Measurements from ENCODE around the gene LNX2.

Gene LNX2

DNA sequence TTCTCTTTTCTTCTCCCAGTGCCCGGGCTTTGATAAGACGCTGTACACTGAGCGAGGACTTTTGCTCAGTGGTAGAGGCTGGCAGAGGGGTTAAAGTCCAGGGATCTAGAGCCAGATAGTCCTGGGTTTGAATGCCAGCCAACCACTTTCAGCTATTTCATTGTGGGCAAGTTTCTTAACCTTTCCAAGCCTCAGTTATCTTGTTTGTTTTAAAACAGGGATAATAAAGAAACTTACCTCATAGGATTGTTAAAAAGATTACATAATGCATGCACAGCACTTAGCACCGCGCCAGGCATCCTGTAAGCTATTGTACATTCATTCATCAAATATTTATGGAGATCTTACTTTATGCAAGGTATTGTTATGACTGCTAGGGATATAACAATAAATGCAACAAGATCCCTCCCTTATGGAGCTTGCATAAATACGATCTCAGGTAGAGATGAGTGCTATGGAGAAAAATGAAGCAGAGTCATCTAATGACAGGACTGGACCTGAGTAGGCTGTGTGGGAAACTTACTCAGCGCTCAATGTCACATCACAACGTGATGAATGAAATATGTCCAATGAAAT, 70.8 kb downstream of the LNX2 start:
- no peak for DNase-seq

DNA sequence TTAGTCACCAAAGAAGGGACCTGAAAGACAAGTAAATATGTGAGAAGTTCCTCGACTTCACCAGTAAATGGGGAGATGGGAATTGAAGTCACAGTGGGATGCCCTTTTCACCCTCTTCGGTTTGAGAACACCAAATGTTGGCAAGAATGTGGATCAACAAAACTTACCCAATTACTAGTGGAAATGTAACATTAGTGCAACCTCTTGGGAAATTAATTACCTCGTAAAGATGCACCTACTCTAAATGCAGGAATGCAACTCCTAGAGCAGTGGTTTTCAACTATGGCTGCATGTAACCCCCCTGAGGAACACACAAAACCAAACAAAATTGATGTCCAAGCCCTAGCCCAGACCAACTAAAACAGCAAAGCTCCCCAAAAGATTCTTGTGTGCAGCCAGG, 78.1 kb downstream of the LNX2 start:
- DNase-seq: no peak

DNA sequence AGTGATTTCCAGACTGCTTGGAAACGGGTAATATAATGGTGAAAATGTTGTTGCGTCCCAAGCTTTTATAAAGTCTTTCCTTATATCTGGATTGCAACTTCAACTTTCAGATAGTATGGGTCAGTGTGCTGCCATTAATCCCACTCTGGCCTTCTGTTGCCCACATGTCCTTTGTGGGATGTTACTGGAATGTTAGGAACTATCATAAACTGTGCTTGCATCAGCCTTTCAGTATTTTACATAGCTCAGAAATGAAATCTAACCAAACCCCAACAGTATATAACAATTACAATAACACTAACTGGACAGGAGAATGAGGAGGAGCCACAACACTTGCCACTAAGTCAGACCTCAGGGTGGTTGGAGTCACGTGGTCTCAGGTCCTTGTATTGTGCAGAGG, 78.9 kb downstream of the LNX2 start:
- DNase-seq: no peak

DNA sequence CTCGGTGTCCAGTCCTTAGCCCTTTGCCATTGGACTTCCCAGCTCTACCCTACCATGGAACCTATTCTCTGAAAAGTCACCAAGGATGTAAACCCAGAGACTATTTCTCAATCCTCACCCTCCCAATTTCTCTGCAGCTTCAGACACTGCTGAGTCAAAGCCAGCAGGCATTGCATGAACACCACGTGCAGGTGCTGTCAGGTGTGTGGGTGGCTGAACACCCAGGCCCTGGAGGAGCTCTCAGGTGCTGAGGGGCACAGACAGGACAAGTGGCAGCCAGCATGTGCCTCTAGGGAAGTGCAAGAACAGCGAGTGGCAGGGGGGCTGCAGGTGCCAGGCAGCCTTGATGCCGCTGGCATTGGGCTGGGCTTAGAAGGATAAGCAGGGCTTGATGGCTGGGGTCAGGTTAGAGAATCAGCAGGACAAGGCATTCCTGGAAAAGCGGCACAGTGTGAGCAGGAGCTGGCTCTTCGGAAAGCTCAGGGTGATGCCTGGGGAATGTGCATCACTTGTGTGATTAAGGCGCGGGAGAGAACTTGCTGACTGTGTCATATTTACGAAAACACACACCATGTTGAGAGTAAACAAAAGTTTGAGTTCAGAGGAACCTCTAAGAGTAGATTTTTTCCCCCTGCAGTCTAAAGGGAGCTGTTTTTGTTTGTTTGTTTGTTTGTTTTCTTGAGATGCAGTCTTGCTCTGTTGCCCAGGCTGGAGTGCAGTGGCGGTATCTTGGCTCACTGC, 83.8 kb downstream of the LNX2 start:
- DNase-seq: no peak

DNA sequence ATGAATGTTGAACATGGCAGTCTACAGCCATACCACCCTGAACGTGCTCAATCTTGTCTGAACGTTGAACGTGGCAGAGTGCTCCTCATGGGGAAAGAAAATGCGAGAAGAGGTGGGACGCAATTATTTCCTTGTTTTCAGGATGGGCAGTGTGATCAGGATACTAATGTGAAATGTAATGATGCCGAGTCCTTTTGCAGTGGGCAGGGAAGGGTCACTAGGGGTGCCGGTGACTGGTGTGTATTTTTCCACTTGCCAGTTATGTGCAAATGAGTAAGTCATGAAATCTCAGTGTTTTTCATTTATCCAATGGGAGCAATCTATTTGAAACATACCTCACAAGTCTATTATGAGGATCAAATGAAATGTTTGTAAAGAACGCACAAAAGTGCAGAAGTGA, 84.8 kb downstream of the LNX2 start:
- DNase-seq: no peak

DNA sequence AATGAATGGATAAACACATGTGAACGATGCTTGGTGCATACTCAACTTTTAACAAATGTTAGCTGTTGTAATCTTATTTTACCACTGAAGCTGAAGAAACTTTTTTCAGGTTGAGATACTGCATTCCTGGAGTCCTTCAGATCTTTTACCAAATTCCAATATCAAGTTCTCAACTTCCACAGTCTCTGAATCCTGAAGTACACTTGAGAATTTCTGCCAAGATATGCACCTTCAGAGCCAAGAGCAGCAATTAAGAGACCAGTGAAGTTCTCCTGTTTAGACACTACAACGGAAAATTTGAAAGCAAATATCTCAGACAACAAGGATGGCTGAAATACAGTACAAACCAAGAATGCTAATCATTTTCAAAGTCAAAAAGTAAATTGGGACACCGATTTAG, 85.3 kb downstream of the LNX2 start:
- DNase-seq: no peak

DNA sequence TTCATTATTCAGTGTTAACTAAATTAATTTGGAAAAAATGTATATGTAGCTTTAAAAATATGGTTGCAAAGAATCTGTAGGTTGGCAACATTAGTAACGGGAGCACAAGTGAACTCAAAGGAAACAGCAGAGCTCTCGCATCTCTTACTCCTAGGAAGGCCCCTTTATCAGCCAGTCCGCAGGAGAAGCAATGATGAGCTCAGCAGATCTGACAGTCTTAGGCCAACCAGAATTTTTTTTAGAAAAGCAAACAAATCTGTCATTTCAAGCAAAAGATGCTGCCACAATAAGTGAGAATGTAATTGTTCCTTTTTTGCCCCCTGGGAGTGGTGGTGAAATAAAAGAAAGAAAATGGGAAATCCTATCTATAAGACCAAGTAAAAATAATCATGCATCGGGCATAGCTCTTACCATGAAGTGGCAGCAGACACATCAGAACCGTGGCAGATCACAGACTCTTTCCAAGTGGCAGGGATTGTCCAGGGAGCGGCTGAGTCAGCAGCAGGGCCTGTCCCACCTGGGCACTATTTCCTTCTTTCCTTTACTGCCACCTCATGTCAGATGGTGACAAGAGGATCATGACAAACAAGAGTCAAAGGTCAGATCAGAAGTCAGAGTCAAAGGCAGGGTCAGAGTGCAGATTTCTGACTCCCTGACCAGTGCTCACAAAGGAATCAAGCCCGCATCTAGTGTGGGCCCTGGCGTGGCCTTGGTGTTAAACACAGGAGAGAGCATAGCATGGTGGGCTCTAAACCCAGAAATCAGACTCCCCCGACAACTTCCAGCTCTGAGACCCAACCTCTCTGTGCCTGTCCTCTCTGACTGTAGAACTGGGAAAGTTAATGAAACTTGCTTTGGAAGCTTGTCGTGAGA, 86.0 kb downstream of the LNX2 start:
- no peak for DNase-seq

DNA sequence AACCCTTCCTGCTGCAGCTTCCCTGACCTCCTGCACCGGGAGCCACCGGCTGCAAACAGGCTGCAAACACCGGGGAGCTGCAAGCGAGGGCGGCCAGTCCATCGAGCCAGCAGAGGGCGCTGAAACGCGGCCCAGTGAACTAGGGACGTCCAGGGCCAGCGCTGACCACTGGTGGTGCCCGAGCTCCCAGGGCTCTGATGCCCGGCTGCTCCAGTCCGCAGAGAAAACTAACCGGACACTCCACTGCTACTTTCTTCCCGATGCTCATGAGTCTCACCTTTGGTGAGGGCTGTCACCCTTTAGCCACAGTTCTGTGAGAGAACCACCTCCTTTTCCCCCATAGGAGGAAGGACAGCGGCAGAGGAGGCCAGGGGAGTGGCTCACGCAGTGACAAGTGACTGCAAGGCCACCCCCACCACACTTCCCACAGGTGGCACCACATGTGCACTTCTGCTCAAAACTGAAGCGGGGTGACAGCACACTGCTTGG, 87.1 kb downstream of the LNX2 start:
- DNase-seq: peak in 1 of 2 experiments; percentile 22

DNA sequence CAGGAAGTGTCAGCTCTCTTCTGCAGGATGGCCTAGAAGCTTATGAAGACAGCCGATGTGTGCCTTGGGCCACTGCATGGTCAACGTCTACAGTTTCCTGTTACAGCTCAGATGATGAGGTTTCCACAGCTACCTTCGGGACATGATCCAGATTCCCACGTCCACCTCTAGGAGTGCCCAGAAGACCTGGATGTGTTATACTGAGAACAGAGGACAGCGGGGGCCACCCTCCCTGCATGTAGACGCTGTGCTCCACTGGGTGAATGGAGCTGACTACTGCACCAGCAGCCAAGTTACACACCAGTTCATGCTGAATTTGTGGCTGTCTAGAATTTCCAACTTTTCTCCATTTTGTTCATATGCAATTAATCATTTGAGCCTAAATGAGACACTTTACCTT, 91.4 kb downstream of the LNX2 start:
- no peak for DNase-seq

DNA sequence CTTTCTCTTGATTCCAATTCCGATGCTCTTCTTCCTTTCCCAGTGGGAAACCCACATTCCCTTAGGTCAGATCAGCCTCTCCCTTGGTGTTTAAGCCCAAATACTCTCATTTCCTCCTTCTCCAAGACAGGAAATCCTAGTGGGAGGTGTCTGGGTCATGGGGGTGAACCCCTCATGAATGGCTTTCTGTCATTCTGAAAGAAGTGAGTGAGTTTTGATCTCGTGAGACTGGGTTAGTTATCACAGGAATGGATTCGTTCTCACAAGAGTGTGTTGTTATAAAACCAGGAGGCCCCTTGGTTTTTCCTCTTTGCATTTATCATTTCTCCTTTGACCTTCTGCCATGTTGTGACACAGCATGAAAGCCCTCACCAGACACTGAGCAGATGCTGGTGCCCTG, 93.8 kb downstream of the LNX2 start:
- DNase-seq: no peak

DNA sequence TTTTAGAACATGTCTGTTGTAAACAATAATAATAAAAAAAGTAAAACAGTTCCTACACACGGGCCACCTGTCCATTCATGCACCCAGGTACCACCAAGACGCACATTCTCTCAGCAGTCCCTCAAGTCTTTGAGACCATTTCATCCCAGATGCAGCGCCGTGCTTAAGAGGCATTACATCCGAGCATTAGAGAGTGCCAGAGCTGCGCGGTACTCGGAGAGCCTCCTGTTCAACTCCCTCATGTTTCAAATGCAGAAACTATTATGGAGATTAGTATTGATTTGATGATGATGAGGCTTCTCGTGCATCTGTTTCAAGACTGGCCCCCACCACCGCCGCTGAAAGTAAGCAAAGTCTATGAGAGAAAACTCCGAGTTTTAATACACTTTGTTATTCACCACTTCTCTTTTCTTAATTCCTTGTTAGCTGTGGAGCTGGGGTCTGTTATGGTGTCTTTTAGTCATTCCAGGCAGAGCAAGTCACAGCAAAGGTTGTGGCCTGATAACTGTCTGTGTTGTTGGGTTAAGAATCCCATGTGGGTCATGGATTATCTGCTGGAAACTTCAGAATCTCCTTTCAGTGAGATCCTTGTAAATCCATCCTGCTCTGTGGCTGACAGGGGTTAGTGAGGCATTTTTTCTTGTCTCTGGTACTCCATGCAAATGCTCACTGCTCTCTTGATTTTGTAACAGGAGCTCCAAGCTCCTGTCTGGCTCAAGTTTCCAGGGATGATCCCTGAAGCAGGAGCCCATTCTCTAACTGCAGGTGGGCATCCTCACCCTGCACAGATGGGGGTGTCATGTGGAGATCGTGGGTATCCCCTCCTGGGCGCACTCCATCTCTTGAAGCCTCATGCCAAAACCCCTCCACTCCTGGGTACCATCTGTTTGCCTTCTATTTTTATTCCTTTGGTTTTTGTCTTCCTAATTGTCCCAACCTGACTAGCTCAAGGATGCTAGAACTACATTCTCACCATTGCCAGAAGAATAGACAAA, 95.1 kb downstream of the LNX2 start:
- DNase-seq: no peak

DNA sequence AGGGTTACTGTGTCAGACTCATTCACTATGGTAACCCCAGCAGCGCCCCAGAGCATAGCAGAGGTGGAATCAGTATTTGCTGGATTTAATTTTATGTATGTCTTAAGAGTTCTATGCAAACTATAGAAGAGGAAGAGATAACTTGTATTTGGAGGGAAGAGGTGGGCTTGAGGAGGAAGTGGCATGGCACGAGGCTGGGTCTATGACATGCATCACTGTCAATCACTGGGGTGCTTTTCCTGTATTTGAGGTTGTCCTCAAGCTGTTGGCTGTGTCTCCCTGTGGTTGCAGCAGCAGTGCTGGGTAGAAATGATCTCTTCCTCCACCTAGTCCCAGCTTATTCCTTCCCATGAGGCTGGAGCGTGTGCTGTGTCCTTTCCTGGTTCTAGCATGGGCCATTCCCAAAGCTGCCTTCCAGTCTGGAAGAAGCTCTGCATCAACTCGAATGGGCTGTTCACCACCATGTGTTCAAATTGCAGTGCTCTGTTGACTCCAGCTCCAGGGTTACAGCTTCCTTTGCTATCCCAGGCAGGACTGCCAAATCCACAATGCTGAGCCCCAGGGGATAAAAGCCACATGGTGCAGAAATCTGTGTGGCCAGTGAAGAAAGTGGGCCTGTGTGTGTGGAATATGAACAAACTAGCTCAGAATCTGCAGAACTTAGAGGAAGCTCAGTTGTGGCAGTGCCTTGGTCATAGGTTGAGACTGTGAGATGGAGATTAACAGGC, 96.8 kb downstream of the LNX2 start:
- DNase-seq: no peak

DNA sequence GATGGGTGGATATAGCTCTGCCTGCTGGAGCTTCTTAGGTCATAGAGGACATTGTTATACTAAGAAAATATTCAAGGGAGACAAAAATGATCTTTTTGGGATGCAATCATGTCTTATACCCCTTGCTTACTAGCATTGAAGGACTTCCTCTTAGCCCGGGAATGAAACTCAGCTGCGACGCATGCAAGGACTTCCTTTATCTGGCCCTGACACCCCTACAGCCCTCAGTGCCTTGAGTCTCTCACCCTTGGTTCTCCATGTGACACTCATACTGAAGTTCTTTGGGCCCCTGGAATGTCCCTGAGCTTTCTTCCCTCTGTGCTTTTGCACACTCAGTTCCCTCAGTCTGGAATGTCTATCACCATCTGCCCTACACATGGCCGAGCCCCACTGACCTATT, 97.5 kb downstream of the LNX2 start:
- no peak for DNase-seq

DNA sequence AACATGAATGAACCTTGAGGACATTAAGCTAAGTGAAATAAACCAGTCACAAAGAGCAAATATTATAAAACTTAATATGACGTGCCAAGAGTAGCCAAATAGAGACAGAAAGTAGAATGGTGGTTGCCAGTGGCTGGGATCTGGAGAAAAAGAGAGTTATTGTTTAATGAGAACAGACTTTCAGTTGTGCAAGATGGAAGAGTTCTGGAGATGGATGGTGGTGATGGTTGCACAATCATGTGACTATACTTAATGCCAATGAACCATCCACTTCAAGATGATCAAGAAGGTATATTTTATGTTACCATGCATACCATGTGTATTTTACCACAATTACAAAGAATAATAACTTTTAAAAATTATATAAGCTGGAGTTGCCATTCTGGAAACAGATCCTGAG, 104.2 kb downstream of the LNX2 start:
- no peak for DNase-seq

DNA sequence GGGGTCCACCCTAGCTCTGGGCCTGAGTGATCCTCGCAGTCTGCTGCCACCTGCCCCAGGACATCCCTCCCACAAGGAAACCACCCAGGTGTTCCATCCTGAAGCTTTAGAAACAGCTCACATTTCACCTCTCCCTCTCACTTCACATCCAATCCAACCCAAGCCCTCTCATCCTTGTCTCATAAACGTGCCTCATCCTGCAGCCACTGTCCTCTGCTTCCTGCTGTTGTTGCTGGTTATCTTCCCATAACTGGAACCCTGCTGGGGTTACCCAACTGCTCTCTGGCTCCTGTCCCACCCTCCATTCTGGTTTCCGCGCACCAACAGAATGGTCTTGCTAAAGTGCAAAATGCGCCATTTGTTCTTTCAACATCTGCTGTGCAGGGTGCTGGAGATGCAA, 110.2 kb downstream of the LNX2 start:
- DNase-seq: no peak

DNA sequence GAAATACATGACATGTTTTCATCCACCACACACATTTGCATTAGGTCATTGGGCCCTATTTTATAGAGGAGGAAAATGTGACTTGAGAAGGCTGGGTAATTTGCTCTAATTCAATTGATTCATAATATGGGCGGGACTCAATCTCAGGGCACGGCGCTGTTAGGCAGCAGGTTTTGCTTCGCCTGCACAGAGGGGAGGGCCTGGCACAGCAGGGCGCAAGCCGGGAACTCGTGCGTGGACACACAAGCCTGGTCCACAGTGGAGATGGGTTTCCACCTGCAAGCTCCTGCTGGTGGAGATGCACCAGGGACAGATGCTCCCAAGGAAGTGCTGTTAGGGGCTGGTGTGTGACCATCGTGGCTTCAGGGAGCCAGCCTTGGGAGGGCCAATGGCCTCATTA, 111.5 kb downstream of the LNX2 start:
- no peak for DNase-seq

DNA sequence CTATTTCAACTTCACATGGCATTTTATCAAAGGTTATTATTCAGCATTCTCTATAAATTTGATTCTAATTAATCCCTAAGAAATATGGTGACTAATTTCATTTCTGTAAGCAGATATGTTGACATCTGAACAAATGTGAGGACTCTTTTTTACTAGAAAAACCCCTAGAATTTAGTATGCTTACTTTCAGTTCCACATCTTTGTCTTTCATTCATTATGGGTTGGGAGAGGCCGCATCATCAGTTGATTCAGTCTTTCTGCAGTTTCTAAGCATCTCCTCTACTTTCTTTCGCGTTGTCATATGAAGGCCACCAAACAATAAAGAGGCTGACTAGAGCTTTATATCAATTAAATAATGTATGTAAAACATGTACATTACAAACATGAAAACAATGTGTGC, 114.5 kb downstream of the LNX2 start:
- DNase-seq: no peak

DNA sequence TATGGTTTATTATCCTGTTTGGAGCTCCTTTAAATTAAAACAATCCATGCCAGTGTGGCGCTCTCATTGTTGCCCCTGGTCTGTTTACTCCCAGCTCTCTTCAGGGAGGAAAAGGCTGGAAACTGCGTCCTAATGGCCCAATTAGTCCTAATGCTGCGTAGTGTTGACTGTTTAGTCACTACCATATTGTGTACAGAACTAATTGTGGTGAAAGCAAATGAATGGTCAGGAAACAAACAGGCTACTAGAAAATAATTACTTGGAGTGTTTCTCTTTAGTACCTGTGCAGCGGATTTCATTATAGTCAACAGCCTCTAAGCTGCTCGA, 115.5 kb downstream of the LNX2 start:
- no peak for DNase-seq

DNA sequence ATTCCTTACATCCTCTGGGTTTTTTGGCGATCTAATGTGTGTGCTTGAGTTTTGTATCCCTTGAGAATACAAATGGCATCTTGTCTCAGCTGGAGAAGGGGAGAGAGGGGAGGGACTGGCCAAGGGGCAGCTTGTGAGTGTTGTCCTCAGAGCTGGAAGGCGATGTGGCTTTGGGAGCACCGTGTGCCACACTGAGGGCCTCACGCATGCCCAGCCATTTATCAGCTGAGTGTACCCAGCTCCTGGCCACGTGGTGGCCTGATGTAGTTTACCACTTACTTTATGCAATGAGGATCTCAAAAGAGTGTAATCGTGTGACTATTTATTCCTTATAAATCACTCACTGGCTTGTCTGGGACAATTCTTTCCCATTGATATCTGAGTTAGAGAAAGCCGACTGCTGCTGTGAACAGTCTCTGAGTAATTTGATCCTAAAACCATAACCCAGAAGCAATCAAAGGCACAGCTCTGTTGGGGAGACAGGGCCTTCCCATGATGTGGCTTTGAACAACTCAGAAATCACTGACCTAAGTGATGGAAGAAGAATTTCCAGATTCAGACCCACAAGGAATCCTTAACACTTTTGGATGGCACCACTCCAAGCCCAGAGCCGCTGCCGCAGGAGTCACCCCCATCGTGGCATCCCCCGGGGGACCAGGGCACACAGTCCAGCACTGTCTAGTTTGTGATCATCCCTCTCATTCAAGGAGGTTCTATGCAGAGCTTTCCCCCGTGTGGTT, 116.0 kb downstream of the LNX2 start:
- no peak for DNase-seq

DNA sequence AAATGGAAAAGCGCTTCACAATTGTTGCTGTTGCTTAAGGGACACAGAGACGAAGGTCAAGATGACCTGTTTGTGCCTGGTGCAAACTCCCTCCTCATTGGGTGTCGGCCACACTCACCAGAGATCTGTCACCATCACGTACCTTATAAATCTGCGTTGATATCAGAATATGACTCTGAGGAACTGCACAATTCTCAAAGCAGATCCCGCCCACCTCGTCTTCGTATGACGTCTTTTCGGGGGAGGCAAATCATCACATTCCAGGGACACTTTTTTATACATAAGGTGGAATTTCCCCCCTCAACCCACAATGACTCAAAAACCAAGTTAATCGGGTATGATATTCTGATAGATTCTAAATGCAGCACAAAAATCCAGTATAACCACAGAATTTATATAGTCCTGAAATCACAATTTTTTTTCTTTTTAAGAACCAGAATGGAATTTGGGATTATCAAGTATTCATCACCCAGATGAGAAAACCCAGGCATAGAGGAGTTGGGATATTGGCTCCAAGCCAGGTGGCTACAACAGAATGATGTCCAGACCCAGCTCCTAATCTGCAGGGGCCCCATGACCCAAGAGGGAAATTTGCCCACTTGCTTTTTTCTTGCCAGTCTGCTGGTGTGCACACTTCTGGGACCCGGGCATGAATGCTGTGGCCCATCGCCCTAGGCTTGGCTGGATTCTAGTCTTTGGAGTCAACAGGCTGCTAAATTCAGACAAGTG, 119.4 kb downstream of the LNX2 start:
- no peak for DNase-seq
